HepG2 (cell line): ENCODE results near the gene PEX11G. TPM values are rescaled to one million over a fixed set of nuclear protein-coding genes. Genes with fewer than 3 reads are reported as not detected.

Source experiments
- ATAC-seq: fragments of 200-7000 bp; cut with Tn5 transposase; 3 replicates; pipeline ENCODE4 v1.9.1; 2020; ENCODE audit warnings: mild to moderate bottlenecking, moderate library complexity
- BruUV-seq: library from RNA; stranded (reverse); fragments of 400-500 nt; replicated peaks from 2 replicates; lab custom pipeline; 2021; lab: Mats Ljungman, UMichigan
- CTCF ChIA-PET: fragments of 300-600 bp; formaldehyde crosslinking; extraction: SDS; loops from one replicate; lab custom pipeline; 2021; ENCODE audit warnings: low total read pairs, inconsistent platforms, low intra/inter-chr PET ratio; lab: Yijun Ruan, JAX
- POLR2A ChIA-PET: fragments of 350-600 bp; sonication (Branson Sonifier 250); formaldehyde crosslinking; loops from one replicate; lab custom pipeline; 2020; ENCODE audit warnings: antibody characterized with exemption, inconsistent platforms; lab: Yijun Ruan, JAX
- DNase-seq: peaks from one replicate; pipeline ENCODE4 v3.0.0-alpha.2; 2015; ENCODE audit warnings: low spot score
- FAIRE-seq: peaks from 3 replicates; lab custom pipeline; 2011; peaks lifted over from hg19 to GRCh38; lab: Jason Lieb, UNC
- H2AFZ ChIP-seq: one replicate; pipeline ENCODE4 v1.6.1; 2011; ENCODE audit warnings: low read length, inconsistent platforms
- H3K27ac ChIP-seq: fragments of 300-600 bp; 3 replicates; pipeline ENCODE4 v1.8.0; 2011; ENCODE audit warnings: mixed run types, mild to moderate bottlenecking, mixed read lengths, low read length, inconsistent platforms; ENCODE audit not compliant: insufficient read depth; ENCODE audit errors: extremely low read length
- H3K27me3 ChIP-seq, 2 experiments: fragments of 200-600 bp in 1 of 2; 2 replicates in 1 of 2; 3 replicates in 1 of 2; pipeline versions ENCODE4 v1.6.0 to v1.8.0; 2011; ENCODE audit warnings: low read length in 2 of 2, mild to moderate bottlenecking in 2 of 2, moderate library complexity in 2 of 2, inconsistent platforms in 1 of 2; ENCODE audit not compliant: insufficient read depth in 2 of 2, control insufficient read depth in 1 of 2
- H3K36me3 ChIP-seq, 2 experiments: fragments of 200-600 bp in 1 of 2; replicated peaks in 1 of 2; 2 replicates in 1 of 2; 3 replicates in 1 of 2; pipeline versions ENCODE4 v1.5.1 to v1.8.0; 2011; ENCODE audit warnings: low read length in 2 of 2, inconsistent platforms in 1 of 2; ENCODE audit not compliant: insufficient read depth in 2 of 2, control insufficient read depth in 1 of 2
- H3K4me1 ChIP-seq: 2 replicates; pipeline ENCODE4 v1.5.1; 2012; ENCODE audit warnings: low read length, inconsistent platforms; ENCODE audit not compliant: insufficient read depth
- H3K4me2 ChIP-seq: 2 replicates; pipeline ENCODE4 v1.6.0; 2011; ENCODE audit warnings: low read depth, low read length, inconsistent platforms
- H3K4me3 ChIP-seq, 3 experiments: fragments of 200-600 bp in 1 of 3; sonication (generic), shearing (Covaris generic) in 1 of 3; replicated peaks in 1 of 3; 2 replicates each; pipeline ENCODE4 v1.5.1; 2011 to 2016; ENCODE audit warnings: low read length in 3 of 3, inconsistent platforms in 2 of 3, low read depth in 2 of 3, mild to moderate bottlenecking in 2 of 3, control low read depth in 1 of 3, mixed read lengths in 1 of 3; ENCODE audit not compliant: insufficient read depth in 1 of 3
- H3K79me2 ChIP-seq: one replicate; pipeline ENCODE4 v1.6.1; 2011; ENCODE audit warnings: low read length, inconsistent platforms; ENCODE audit not compliant: insufficient read depth
- H3K9ac ChIP-seq: 2 replicates; pipeline ENCODE4 v1.6.0; 2011; ENCODE audit warnings: mild to moderate bottlenecking, low read depth, low read length, inconsistent platforms; ENCODE audit not compliant: insufficient read depth
- H3K9me3 ChIP-seq: 2 replicates; pipeline ENCODE4 v1.5.1; 2012; ENCODE audit warnings: mild to moderate bottlenecking, low read length
- H4K20me1 ChIP-seq: 2 replicates; pipeline ENCODE4 v1.6.0; 2011; ENCODE audit warnings: inconsistent platforms, mild to moderate bottlenecking, low read length, moderate library complexity; ENCODE audit not compliant: insufficient read depth
- ATF1 ChIP-seq: IDR thresholded peaks from 2 replicates; pipeline ENCODE4 v1.6.1; 2016; ENCODE audit warnings: mild to moderate bottlenecking, control low read depth
- ISL2 ChIP-seq: sonication (generic); formaldehyde crosslinking; IDR thresholded peaks from 2 replicates; pipeline ENCODE4 v1.5.0; 2020; ENCODE audit warnings: missing genetic modification reagents
- NFKB2 ChIP-seq: sonication (generic); formaldehyde crosslinking; IDR thresholded peaks from 2 replicates; pipeline ENCODE4 v1.4.0; 2020; ENCODE audit warnings: missing genetic modification reagents, borderline replicate concordance
- ZNF430 ChIP-seq: sonication (generic); formaldehyde crosslinking; IDR thresholded peaks from 2 replicates; pipeline ENCODE4 v1.9.0; 2021; ENCODE audit warnings: mild to moderate bottlenecking, missing genetic modification reagents
- WGBS: methylation state at CpG from one replicate; pipeline ENCODE4 v1.1.6; 2017; ENCODE audit warnings: low lambda C conversion rate; 5-methylcytosine and 5-hydroxymethylcytosine counted together
- in situ Hi-C: cut with HindIII; loops from 2 replicates; pipeline ENCODE4 v1.10.0; 2017; ENCODE audit warnings: low pct_unique_long_range_greater_than_20kb; ENCODE audit not compliant: extremely low pct_ligation_motif_present
- intact Hi-C: fragments of 100-400 bp; cut with micrococcal nuclease; formaldehyde crosslinking; loops from one replicate; pipeline ENCODE4 v1.10.0; 2022; ENCODE audit not compliant: unreplicated experiment
- polyA plus RNA-seq, 8 experiments: library from polyadenylated mRNA; depleted of rRNA in 3 of 8; stranded (reverse) in 7 of 8; unstranded in 1 of 8; fragments of >200 nt; fragmentation: Illumina TruSeq in 4 of 8; extraction: Trizol in 4 of 8; gene quantifications; 2 replicates each; pipeline versions ENCODE4 v1.2.1 to v1.2.3, GENCODE V29; 2011 to 2016; ENCODE audit warnings: low read depth in 4 of 8, missing spikeins in 1 of 8, mixed read lengths in 1 of 8; ENCODE audit not compliant: insufficient read depth in 1 of 8
- total RNA-seq, 5 experiments: library from RNA; depleted of rRNA; stranded (reverse); fragments of >200 nt; fragmentation: Illumina TruSeq; extraction: Trizol; gene quantifications; 2 replicates each; pipeline ENCODE4 v1.2.3, GENCODE V29; 2016; ENCODE audit warnings: low read depth in 1 of 5
- TF ChIP-seq, protein P1 (sequence below): sonication (generic); formaldehyde crosslinking; IDR thresholded peaks from 2 replicates; pipeline ENCODE4 v1.8.0; 2022; ENCODE audit warnings: missing genetic modification reagents, mild to moderate bottlenecking, inconsistent platforms, borderline replicate concordance
- TF ChIP-seq, protein P2 (sequence below): sonication (generic); formaldehyde crosslinking; IDR thresholded peaks from 2 replicates; pipeline ENCODE4; 2020; ENCODE audit warnings: missing genetic modification reagents, mild to moderate bottlenecking, borderline replicate concordance

The PEX11G gene
- total and polyA plus RNA-seq, 2 of the 13 experiments (the other 11 are each of a cell fraction or from before 2014, with no cell fraction given): not detected

DNA sequence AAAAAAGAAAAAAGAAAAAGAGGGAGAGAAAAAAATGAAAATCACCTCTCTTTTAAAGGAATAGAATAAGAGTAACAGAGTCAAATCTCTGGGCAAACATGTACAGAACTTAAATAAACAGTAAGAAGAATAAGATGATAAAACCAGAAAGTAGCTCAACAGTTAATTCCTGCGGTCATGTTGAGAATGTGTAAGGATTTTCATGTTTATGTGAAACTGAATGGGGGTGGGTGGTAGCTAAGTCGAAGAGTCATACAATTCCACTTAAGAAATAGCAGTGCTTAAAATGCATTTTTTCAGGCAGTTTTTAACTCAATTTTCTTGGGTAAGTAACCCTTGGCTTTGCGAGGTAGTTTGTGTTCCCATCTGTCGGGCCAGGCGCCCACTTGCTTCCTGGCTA, 60.9 kb downstream of the PEX11G start (continued):
- TF ChIP-seq, protein P1, sequence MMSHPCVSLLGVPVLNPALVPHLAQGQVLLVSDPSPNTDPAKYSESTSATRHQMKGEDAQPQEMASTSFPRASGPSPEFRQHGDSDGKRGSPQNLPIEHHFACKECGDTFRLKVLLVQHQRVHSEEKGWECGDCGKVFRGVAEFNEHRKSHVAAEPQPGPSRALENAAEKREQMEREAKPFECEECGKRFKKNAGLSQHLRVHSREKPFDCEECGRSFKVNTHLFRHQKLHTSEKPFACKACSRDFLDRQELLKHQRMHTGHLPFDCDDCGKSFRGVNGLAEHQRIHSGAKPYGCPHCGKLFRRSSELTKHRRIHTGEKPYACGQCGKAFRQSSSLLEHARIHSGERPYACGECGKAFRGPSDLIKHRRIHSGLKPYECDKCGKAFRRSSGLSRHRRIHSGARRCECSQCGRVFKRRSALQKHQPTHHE (CRISPR knock-in tag): no peak

DNA sequence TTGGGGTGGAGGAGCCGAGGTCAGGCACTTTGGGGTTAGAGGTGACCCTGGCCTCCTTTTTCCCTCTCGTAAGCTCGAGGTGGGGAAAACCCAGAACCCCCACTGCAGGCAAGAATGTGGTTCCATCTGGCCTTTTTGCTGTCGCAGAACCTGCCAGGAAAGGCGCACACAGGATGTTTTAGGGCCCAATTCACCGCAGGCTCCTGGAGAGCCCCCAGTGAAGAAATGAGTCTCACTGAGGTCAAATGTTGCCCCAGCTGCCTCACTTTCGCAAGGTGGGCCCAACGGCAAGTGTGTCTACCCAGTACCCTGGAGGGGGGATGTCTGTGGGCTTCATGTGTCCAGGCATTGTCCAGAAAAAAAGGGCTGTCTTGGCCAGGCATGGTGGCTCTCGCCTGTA, 61.8 kb downstream of the PEX11G start:
- ChIA-PET CTCF (no interaction called here), POLR2A (interaction anchor here (1.1 kb wide), 1 partner anchor 31 kb away, joined by 3 read pairs; no protein-coding TSS in a partner anchor)
- Histone ChIP-seq H3K9me3 (no peaks in the 10 kb centered on the region), H3K4me1 (peaks cover 16% of the 10 kb centered on the region), H2AFZ (no peak overlapping the region), H4K20me1 (no peaks in the 10 kb centered on the region), H3K79me2 (no peaks in the 10 kb centered on the region), H3K36me3 (0 out of 5 replicates have a peak, but pooled peaks cover 0 to 3% of the 10 kb centered on the region in 2 experiments), H3K27me3 (no peaks in the 10 kb centered on the region), H3K9ac (no peak overlapping the region), H3K27ac (no peak overlapping the region), H3K4me2 (no peak overlapping the region), H3K4me3 (no peak overlapping the region)
- 96% methylated on average over 5 of the region's 9 CpGs for WGBS
- TF ChIP-seq ISL2 (CRISPR knock-in tag) (no peak), ATF1 (CRISPR knock-in tag) (no peak), NFKB2 (no peak), ZNF430 (CRISPR knock-in tag) (no peak)
- TF ChIP-seq, protein P2, sequence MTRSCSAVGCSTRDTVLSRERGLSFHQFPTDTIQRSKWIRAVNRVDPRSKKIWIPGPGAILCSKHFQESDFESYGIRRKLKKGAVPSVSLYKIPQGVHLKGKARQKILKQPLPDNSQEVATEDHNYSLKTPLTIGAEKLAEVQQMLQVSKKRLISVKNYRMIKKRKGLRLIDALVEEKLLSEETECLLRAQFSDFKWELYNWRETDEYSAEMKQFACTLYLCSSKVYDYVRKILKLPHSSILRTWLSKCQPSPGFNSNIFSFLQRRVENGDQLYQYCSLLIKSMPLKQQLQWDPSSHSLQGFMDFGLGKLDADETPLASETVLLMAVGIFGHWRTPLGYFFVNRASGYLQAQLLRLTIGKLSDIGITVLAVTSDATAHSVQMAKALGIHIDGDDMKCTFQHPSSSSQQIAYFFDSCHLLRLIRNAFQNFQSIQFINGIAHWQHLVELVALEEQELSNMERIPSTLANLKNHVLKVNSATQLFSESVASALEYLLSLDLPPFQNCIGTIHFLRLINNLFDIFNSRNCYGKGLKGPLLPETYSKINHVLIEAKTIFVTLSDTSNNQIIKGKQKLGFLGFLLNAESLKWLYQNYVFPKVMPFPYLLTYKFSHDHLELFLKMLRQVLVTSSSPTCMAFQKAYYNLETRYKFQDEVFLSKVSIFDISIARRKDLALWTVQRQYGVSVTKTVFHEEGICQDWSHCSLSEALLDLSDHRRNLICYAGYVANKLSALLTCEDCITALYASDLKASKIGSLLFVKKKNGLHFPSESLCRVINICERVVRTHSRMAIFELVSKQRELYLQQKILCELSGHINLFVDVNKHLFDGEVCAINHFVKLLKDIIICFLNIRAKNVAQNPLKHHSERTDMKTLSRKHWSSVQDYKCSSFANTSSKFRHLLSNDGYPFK: no peak
- BruUV-seq: no TSS peak
- intact Hi-C loops: no loop called here
- in situ Hi-C loops: no loop called here
- no peak for DNase-seq
- no peak for ATAC-seq
- FAIRE-seq: no peak

Other genes with a start within 250 kb of the PEX11G start
- 13.6 and 24.2 TPM in 2 replicates for gene INSR, start 194.6 kb downstream of the PEX11G start, total RNA-seq (2016; rRNA removed; fragmentation: Illumina TruSeq; extraction: Trizol)
- 25.7 and 29.8 TPM in 2 replicates for gene INSR, start 194.6 kb downstream of the PEX11G start, polyA plus RNA-seq (2011; rRNA removed)
- gene ARHGEF18, start 140.1 kb downstream of the PEX11G start, total RNA-seq (2016; rRNA removed; fragmentation: Illumina TruSeq; extraction: Trizol): 14.5 and 17.5 TPM in 2 replicates
- 4.2 and 7.2 TPM in 2 replicates for gene ARHGEF18, start 140.1 kb downstream of the PEX11G start, polyA plus RNA-seq (2011; rRNA removed)
- gene ZNF358, start 27.1 kb upstream of the PEX11G start, total RNA-seq (2016; rRNA removed; fragmentation: Illumina TruSeq; extraction: Trizol): 6.4 and 9.1 TPM in 2 replicates
- 36.3 and 37.0 TPM in 2 replicates for gene ZNF358, start 27.1 kb upstream of the PEX11G start, polyA plus RNA-seq (2011; rRNA removed)
- gene MCOLN1, start 33.6 kb upstream of the PEX11G start, total RNA-seq (2016; rRNA removed; fragmentation: Illumina TruSeq; extraction: Trizol): 1.9 and 3.4 TPM in 2 replicates
- 11.6 and 15.7 TPM in 2 replicates for gene MCOLN1, start 33.6 kb upstream of the PEX11G start, polyA plus RNA-seq (2011; rRNA removed)
- gene PNPLA6, start 46.7 kb upstream of the PEX11G start, total RNA-seq (2016; rRNA removed; fragmentation: Illumina TruSeq; extraction: Trizol): 11.1 and 28.2 TPM in 2 replicates
- gene PNPLA6, start 46.7 kb upstream of the PEX11G start, polyA plus RNA-seq (2011; rRNA removed): 24.9 and 28.4 TPM in 2 replicates
- 9.1 and 11.8 TPM in 2 replicates for gene CAMSAP3, start 106.8 kb upstream of the PEX11G start, total RNA-seq (2016; rRNA removed; fragmentation: Illumina TruSeq; extraction: Trizol)
- gene CAMSAP3, start 106.8 kb upstream of the PEX11G start, polyA plus RNA-seq (2011; rRNA removed): 10.8 and 16.8 TPM in 2 replicates
- 6.2 and 8.6 TPM in 2 replicates for gene XAB2, start 140.5 kb upstream of the PEX11G start, total RNA-seq (2016; rRNA removed; fragmentation: Illumina TruSeq; extraction: Trizol)
- gene XAB2, start 140.5 kb upstream of the PEX11G start, polyA plus RNA-seq (2011; rRNA removed): 23.9 and 28.4 TPM in 2 replicates
- 59.9 and 66.5 TPM in 2 replicates for gene PET100, start 140.8 kb upstream of the PEX11G start, total RNA-seq (2016; rRNA removed; fragmentation: Illumina TruSeq; extraction: Trizol)
- 20.0 and 22.3 TPM in 2 replicates for gene PET100, start 140.8 kb upstream of the PEX11G start, polyA plus RNA-seq (2011; rRNA removed)
- gene PCP2, start 144.7 kb upstream of the PEX11G start, total RNA-seq (2016; rRNA removed; fragmentation: Illumina TruSeq; extraction: Trizol): 0.80 TPM in 1 of 2 replicates, not detected in the other
- 0.62 and 0.82 TPM in 2 replicates for gene PCP2, start 144.7 kb upstream of the PEX11G start, polyA plus RNA-seq (2011; rRNA removed)
- 17.8 and 22.8 TPM in 2 replicates for gene STXBP2, start 148.1 kb upstream of the PEX11G start, total RNA-seq (2016; rRNA removed; fragmentation: Illumina TruSeq; extraction: Trizol)
- gene STXBP2, start 148.1 kb upstream of the PEX11G start, polyA plus RNA-seq (2011; rRNA removed): 40.1 and 48.7 TPM in 2 replicates
- gene RETN, start 180.0 kb upstream of the PEX11G start, total RNA-seq (2016; rRNA removed; fragmentation: Illumina TruSeq; extraction: Trizol): not detected in 2 replicates
- gene RETN, start 180.0 kb upstream of the PEX11G start, polyA plus RNA-seq (2011; rRNA removed): not detected in 2 replicates
- not detected in 2 replicates for gene MCEMP1, start 188.1 kb upstream of the PEX11G start, total RNA-seq (2016; rRNA removed; fragmentation: Illumina TruSeq; extraction: Trizol)
- gene MCEMP1, start 188.1 kb upstream of the PEX11G start, polyA plus RNA-seq (2011; rRNA removed): not detected in 2 replicates
- gene TRAPPC5, start 191.8 kb upstream of the PEX11G start, total RNA-seq (2016; rRNA removed; fragmentation: Illumina TruSeq; extraction: Trizol): 74.8 and 78.7 TPM in 2 replicates
- 38.5 and 53.6 TPM in 2 replicates for gene TRAPPC5, start 191.8 kb upstream of the PEX11G start, polyA plus RNA-seq (2011; rRNA removed)
- gene FCER2, start 213.1 kb upstream of the PEX11G start, total RNA-seq (2016; rRNA removed; fragmentation: Illumina TruSeq; extraction: Trizol): not detected in 2 replicates
- not detected in 2 replicates for gene FCER2, start 213.1 kb upstream of the PEX11G start, polyA plus RNA-seq (2011; rRNA removed)
- not detected in 2 replicates for gene CLEC4G, start 243.1 kb upstream of the PEX11G start, total RNA-seq (2016; rRNA removed; fragmentation: Illumina TruSeq; extraction: Trizol)
- not detected in 2 replicates for gene CLEC4G, start 243.1 kb upstream of the PEX11G start, polyA plus RNA-seq (2011; rRNA removed)